ENCODE data around the gene MYH2.

MYH2 gene

DNA sequence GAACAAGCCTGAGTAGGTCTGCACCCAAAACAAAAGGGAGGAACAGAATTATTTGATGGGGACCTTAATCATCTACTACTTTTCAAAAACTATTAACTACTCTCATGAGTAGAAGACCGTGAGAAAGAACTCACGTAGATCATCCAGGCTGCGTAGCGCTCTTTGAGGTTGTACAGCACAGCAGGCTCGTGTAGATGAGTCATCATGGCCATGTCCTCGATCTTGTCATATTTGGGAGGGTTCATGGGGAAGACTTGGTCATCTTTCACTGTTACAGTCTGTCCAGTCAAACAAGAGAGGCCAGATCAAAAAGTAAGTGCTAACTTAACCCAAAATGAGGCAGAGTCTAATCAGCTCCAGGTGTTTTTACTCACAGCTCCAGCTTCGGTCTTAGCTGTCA is 33.4 kb downstream of the MYH2 start:
- DNase-seq (ENCODE audit: low read depth in 2 of 2) = no peak

DNA sequence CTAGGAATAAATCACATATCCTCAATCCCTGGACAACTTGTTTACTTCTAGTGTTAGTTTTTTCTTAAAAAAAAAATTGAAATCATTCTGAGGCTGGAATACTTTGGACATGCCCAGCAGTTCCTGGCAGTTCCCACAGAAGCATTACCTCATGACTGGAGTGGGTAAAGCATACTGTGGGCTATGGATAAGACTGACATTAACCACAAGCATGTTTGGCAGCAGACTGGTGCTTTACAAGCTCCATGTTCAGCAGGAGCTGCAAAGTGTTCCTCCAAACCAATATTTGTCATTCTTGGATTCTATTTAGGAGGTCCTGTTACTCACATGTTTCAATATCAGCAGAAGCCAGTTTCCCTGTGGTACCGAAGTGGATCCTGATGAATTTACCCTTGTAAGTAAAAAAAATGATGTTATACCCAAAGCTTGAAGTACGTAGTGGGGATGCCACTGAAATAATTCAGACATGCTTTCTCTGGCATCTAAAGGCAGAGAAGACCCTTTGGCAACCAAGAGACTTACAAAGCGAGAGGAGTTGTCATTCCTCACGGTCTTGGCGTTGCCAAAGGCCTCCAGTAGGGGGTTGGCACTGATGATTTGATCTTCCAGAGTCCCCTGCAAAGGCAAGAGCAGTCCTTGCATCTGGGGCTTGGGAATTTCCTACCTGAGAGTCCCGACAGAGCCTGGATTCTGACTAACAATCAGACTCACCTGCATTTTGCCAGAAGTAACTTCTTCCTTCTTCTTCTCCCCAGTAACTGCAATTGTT is 36.0 kb downstream of the MYH2 start:
- DNase-seq (ENCODE audit: low read depth in 2 of 2) = no peak

DNA sequence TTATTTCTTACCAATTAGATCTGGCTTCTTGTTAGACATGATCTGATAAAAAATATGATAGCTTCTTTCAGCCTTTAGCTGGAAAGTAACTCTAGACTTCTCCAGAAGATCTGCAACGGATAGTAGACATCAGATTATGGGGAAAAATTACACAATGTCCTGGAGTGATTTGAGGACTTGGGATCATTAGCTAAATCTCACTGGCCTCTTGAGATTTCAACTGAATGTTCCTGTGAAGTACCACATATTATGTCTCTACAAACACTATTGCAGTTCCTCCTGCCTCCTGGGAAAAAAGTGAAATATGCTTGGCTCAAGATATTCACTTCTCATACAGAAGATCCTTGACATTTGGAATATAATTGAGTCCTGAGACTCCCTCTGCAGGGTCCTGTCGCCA is 36.6 kb downstream of the MYH2 start:
- no peak for DNase-seq (ENCODE audit: low read depth in 2 of 2)

DNA sequence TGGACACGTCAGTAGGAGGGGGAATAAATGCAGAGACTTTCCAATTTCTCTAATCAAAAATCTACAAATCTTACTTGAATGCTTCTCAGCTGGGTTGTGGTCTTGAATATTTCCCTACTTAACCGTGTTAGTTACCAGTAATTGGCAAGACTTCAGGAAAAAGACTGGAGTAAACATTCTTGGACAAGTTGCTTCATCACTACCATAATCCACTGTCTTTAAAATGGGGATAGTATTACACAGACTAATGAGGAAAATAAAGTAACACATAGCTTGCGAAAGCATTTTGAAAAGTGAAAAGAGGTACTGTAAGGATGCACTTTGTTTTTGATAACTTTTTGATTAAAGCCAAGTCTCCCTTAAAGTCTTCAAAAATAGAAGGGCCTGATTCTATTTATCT is 49.5 kb downstream of the MYH2 start:
- no peak for DNase-seq (ENCODE audit: low read depth in 2 of 2)

DNA sequence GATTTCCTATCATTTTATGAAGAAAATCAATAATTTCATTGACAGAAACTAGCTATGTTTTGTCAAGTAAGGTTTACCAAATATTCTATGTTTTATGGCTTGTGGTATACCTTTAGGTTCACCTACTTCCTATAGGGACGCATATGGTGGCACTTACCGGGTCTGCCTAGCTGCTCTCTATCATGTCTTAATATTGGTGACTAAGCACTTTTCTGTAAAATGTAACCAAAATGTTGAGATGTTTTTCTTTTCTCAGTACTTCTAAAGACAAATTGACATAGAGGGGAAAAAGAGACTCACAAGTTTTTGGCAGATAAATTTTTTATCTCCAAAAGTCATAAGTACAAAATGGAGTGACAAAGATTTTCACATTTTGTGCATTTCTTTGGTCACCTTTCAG is 57.5 kb downstream of the MYH2 start:
- no peak for DNase-seq (ENCODE audit: low read depth in 2 of 2)

DNA sequence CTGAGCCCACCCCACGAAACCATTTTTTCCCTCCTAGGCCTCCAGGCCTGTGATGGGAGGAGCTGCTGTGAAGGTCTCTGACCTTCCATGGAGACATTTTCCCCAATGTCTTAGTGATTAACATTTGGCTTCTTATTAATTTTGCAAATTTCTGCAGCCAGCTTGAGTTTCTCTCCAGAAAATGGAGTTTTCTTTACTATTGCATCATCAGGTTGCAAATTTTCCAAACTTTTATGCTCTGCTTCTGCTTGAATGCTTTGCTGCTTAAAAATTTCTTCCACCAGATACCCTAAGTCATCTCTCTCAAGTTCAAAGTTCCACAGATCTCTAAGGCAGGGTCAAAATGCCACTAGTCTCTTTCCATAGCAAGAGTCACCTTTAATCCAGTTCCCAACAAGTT is 67.2 kb downstream of the MYH2 start:
- DNase-seq (ENCODE audit: low read depth in 2 of 2) = no peak

DNA sequence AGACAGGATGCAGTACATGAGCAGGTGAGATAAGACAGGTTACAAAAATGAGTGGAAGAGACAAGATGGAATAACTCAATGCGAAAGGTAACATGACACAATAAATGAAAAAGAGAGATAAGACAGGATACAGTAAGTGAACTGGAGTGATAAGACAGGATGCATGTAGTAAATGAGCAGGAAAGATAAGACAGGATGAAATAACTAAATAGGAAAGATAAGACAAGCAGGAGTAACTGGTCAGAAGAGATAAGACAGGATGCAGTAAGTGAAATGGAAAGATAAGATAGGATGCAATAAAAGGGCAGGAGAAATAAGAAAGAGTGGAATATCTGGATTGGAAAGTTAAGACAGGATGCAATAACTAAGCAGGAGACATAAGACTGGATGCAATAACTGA is 71.8 kb downstream of the MYH2 start:
- no peak for DNase-seq (ENCODE audit: low read depth in 2 of 2)

DNA sequence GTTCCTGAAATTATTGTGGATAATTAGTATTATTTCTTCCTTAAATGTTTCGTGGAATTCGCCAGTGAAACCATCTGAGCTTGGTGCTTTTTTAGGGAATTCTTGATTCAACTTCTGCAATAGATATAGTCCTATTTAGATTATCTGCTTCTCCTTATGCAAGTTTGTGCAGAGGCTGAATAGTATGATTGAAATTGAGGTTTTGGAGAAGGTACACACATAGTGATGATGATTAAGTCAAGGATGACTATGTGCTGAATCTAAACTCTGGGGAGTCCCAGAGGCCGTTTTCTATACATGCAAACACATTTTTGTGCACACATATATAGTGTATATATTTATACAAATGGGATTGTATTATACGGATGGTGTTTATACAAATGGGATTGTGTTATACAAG is 74.9 kb downstream of the MYH2 start:
- DNase-seq (ENCODE audit: low read depth in 2 of 2) = no peak

DNA sequence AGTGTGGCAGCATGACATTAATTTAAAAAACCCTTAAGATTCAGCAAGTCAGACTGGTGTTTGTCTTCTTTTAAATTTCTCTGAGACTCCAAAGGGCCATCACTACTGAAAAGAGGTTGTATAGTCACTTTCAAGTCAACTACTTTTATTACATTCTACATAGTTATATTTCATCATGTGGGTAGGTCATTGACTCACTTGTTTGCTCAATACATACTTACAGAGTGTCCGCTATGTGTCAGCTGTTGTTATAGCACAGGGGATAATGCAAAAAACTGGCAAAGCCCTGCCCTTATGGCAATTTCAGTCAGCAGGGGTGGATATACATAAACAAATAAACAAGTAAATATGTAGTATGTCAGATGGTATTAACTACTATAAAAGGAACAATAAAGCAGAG is 77.6 kb downstream of the MYH2 start:
- DNase-seq (ENCODE audit: low read depth in 2 of 2) = no peak

Data from stimulated activated CD4-positive, alpha-beta T cell treated with anti-CD3 and anti-CD28 coated beads, Interleukin-4, amount 100 ng/mL, for 48 hours (primary cell).